Adrenal gland (tissue), 12 donors: Measurements from ENCODE around the gene S100P. TPM values are rescaled to one million over a fixed set of nuclear protein-coding genes. Genes with fewer than 3 reads are reported as not detected.

Experiments used
- DNase-seq, 7 donors: peaks; one replicate each; pipeline ENCODE4 v3.0.0-alpha.2; 2019 to 2020
- H3K27ac ChIP-seq, 5 donors: fragments of 200-600 bp; sonication (generic) in 4 of 5; 1 replicate in 3 of 5; 2 replicates in 2 of 5; pipeline versions ENCODE4 v1.5.1 to v1.8.0; 2016 to 2020; ENCODE audit warnings: mild to moderate bottlenecking in 1 of 5
- H3K27me3 ChIP-seq: fragments of 200-600 bp; 2 replicates; pipeline ENCODE4 v1.8.0; 2021
- H3K36me3 ChIP-seq, 2 donors: fragments of 200-600 bp; replicated peaks in 1 of 2; 1 replicate in 1 of 2; 2 replicates in 1 of 2; pipeline versions ENCODE4 v1.5.1 to v1.8.0; 2018 to 2022
- H3K4me1 ChIP-seq, 2 donors: fragments of 200-600 bp; replicated peaks in 1 of 2; 1 replicate in 1 of 2; 2 replicates in 1 of 2; pipeline versions ENCODE4 v1.5.1 to v1.8.0; 2018 to 2021
- H3K4me3 ChIP-seq, 4 donors: fragments of 200-600 bp; sonication (generic) in 3 of 4; one replicate each; pipeline ENCODE4 v1.5.1; 2016 to 2018
- H3K9me3 ChIP-seq, 3 donors: fragments of 200-600 bp; sonication (generic) in 1 of 3; replicated peaks in 1 of 3; 1 replicate in 2 of 3; 2 replicates in 1 of 3; pipeline versions ENCODE4 v1.5.1 to v1.8.0; 2016 to 2021
- CTCF ChIP-seq, 6 experiments: fragments of 450-650 bp in 4 of 6; fragments of 200-600 bp in 2 of 6; sonication (generic) in 1 of 6; IDR thresholded peaks; 1 replicate in 5 of 6; 2 replicates in 1 of 6; pipeline versions ENCODE4 v1.5.1 to v1.8.0; 2016 to 2021; ENCODE audit warnings: antibody characterized with exemption in 6 of 6, mild to moderate bottlenecking in 2 of 6, moderate library complexity in 1 of 6
- POLR2A ChIP-seq, 2 donors: fragments of 450-650 bp; IDR thresholded peaks; one replicate each; pipeline ENCODE4 v1.6.1; 2017; ENCODE audit warnings: antibody characterized with exemption in 2 of 2, mild to moderate bottlenecking in 2 of 2, moderate library complexity in 1 of 2
- WGBS, 4 donors: extraction: QIAGEN DNeasy Blood & Tissue Kit in 2 of 4; methylation state at CpG; one replicate each; pipeline versions ENCODE4 v1.1.5 to v1.1.7; 2013 to 2017; 5-methylcytosine and 5-hydroxymethylcytosine counted together
- intact Hi-C, 2 donors: fragments of 100-400 bp; cut with DNase I; formaldehyde crosslinking; loops; one replicate each; pipeline versions ENCODE4 v1.14.1 to v1.15.0; 2022 to 2023
- polyA plus RNA-seq, 3 donors: library from polyadenylated mRNA; stranded (reverse); fragments of 200-250 nt in 2 of 3; fragments of 350-450 nt in 1 of 3; fragmentation: Illumina TruSeq in 1 of 3; extraction: RNeasy Lipid Tissue Mini Kit (QIAGEN cat#74804) in 1 of 3; gene quantifications; one replicate each; pipeline ENCODE4 v1.2.3, GENCODE V29; 2013 to 2014
- total RNA-seq, 9 donors: library from RNA; depleted of rRNA in 4 of 9; stranded (reverse); fragments of >200 nt in 4 of 9; fragments of 120-200 nt in 1 of 9; fragmentation: NEBNext Ultra II Directional in 1 of 9; extraction: Animal tissue kit (Norgen Biotek cat#: 25700) in 1 of 9; gene quantifications; one replicate each; pipeline versions ENCODE4 v1.1.0 to v1.2.4, GENCODE V29; 2013 to 2023
- donor health status: healthy with polysubstance abuse.
- donor health status: Bipolar disorder and iron deficiency.
- donor health status: DM: yes; HTN: yes; CAD: no.
- donor health status: DM: no; HTN: no; CAD: no.
- donor health status: DM: no; HTN: no; CAD: no.
- donor health status: DM: yes; HTN: yes; CAD: no.

The S100P gene
- total and polyA plus RNA-seq, 12 donors, result 0.42 to 1.9 (median 0.84) TPM; not detected in 5

DNA sequence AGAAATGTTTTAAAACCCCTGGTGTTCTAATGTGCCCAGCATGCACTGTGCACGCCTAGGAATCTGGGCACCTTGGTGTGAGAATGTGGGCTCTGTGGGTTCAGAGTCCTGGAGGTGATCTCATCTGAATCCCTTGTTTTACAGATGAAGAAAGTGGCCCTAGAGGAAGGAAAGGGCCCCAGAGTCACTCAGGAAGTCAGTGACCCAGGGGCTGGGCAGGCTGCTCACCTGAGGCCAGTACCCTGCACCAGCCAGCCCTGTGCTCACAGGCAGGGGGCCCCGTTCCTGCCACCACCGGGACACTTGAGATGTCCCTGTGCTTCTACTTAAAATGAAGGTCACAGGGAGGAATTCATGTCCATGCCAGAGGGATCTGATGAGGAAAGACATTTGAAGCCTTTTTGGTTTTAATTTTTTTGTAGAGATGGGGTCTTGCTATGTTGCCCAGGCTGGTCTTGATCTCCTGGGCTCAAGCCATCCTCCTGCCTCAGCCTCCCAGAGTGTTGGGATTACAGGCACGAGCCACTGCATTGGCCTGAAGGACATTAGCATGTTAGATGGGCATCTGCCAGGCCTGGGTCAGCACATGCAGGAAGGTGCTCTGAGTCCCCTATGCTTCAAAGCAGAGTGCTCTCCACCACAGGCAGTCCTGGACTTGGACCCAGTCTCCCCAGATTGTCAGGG is 7.4 kb upstream of the S100P start:
- no peak for DNase-seq
- no peak for TF ChIP-seq POLR2A (IDR thresholded peaks at IDR 0.05)
- TF ChIP-seq CTCF (IDR thresholded peaks at IDR 0.05), result no peak
- Histone ChIP-seq H3K9me3 (no peaks in the 10 kb centered on the region), H3K4me1 (peaks cover 5 to 8% of the 10 kb centered on the region in 2 donors), H3K27ac (no peak overlapping the region), H3K27me3 (no peaks in the 10 kb centered on the region), H3K4me3 (no peak overlapping the region), H3K36me3 (no peaks in the 10 kb centered on the region)
- intact Hi-C loops, result no loop called here
- 47 to 67% (median 62%) methylated on average over 4 of the region's 4 CpGs for WGBS, 4 donors

DNA sequence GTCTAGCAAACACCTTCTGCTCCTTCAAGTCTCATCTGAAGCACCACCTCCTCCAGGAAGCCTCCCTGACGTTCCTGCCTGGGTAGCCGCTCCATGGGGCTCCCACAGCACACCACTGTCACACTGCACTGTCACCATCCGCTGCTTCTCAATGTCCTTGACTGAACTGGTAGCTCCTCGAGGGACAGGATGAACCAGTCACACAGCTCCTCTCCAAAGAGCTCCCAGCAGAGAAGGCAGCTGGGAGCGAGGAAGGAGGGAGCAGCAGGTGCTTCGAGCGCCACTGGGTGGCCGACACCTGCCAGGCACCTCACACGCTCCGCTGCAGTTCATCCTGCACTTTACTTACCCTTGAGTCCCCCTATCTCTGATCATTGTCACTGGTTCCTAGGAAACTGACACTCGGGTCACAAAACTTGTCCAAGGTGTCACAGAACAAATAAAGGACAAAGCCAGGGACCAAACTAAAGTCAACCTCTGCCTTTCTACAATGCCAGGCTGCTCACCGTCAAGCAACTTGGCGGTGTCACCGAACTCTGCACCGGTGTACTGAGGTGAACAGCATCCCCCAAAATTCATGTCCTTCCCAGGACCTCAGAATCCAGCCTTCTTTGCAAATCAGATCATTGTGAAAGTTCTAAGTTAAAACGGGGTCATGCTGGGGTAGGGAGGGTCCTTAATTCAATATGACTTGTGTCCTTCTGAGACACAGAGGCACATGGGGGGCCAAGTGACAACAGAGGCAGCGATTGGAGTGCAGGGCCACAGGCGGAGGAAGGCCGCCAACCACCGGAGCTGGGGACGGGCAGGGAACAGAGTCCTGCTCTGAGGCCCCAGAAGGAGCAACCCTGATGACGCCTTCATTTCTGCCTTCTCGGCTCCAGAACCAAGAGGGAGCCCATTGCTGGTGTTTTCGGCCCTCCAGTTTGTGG is 5.5 kb upstream of the S100P start:
- no peaks in the 10 kb centered on the region for H3K27me3 ChIP-seq
- DNase-seq, result peak in 1 of 7 donors; percentile 2
- TF ChIP-seq POLR2A (IDR thresholded peaks at IDR 0.05) (no peak), CTCF (IDR thresholded peaks at IDR 0.05) (no peak)
- peaks cover 5 to 8% of the 10 kb centered on the region in 2 donors for H3K4me1 ChIP-seq
- no peaks in the 10 kb centered on the region for H3K9me3 ChIP-seq
- 83 to 91% (median 87%) methylated on average over 21 to 24 of the region's 24 CpGs for WGBS, 4 donors
- H3K27ac ChIP-seq, result peak overlapping the region in 1 of 5 donors; percentile 41
- H3K4me3 ChIP-seq, result no peak overlapping the region
- intact Hi-C loops, result no loop called here
- no peaks in the 10 kb centered on the region for H3K36me3 ChIP-seq

DNA sequence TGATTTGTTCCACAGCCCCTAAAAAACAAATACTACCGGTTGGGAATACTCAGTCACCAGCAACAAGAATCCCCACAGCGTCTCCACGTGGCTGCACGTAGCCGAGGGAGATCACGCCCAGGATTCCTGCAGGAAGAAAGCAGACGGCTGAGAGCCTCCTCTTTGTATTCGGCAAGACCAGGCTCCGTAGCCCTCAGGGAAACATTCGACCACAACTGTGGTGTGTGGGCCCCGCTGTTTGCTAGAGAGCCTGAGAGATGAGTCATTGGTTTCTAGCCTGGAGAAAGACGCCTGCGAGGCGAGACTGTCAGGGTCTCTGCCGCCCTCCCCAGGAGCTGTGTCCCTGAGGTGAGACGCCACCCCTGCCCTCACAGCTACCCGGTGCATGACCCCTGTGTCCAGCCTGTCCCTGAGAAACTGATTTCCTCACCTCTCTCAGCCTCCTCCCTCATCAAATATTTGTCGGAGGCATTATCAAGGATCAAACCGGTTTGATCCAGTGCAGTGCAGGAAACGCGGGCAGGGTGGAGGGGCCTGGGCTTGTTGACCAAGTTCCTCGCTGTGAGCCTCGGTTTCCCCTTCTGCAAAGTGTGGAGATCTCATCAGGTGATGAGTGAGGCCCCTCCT is 4.7 kb upstream of the S100P start:
- peaks cover 5 to 8% of the 10 kb centered on the region in 2 donors for H3K4me1 ChIP-seq
- intact Hi-C loops, result no loop called here
- H3K27me3 ChIP-seq, result no peaks in the 10 kb centered on the region
- no peaks in the 10 kb centered on the region for H3K36me3 ChIP-seq
- no peaks in the 10 kb centered on the region for H3K9me3 ChIP-seq
- H3K4me3 ChIP-seq, result no peak overlapping the region
- peak in 6 of 7 donors; percentile 38 to 64 (median 45) for DNase-seq
- no peak for TF ChIP-seq CTCF (IDR thresholded peaks at IDR 0.05)
- no peak for TF ChIP-seq POLR2A (IDR thresholded peaks at IDR 0.05)
- 19 to 35% (median 24%) methylated on average over 11 to 23 of the region's 23 CpGs for WGBS, 4 donors
- H3K27ac ChIP-seq, result peak overlapping the region in 1 of 5 donors; percentile 41

DNA sequence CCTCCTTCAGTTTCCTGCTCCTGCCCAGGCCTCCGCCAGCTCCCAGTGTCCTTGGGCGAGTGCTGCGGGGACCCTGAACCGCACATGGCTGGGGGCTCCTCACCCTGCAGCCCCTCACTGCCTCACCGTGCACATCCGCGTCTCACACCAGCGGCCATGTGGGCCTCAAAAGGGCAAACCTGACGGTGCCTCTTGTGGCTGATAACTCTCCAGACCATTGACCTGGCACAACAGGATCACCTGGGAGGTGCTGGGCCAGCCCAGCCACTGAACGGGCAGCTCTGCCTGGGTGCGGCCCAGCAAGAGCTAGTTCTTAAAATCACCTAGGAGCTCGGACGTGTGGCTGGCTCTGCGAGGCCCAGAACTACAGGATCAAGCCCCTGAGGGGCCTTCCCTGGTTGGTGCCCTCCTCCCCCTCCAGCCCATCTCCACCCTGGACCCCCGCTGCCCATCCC is 4.1 kb upstream of the S100P start:
- Histone ChIP-seq H3K4me1 (peaks cover 5 to 8% of the 10 kb centered on the region in 2 donors), H3K27ac (no peak overlapping the region), H3K4me3 (no peak overlapping the region), H3K36me3 (no peaks in the 10 kb centered on the region), H3K9me3 (no peaks in the 10 kb centered on the region), H3K27me3 (no peaks in the 10 kb centered on the region)
- TF ChIP-seq CTCF (IDR thresholded peaks at IDR 0.05) (no peak), POLR2A (IDR thresholded peaks at IDR 0.05) (no peak)
- 62 to 76% (median 66%) methylated on average over 11 to 15 of the region's 15 CpGs for WGBS, 4 donors
- no peak for DNase-seq
- intact Hi-C loops, result no loop called here
